ENCODE data around the gene CXCL17. TPM values are rescaled to one million over a fixed set of nuclear protein-coding genes. Genes with fewer than 3 reads are reported as not detected.

The CXCL17 gene
- total RNA-seq, 2 donors from 2014 or later, result not detected

DNA sequence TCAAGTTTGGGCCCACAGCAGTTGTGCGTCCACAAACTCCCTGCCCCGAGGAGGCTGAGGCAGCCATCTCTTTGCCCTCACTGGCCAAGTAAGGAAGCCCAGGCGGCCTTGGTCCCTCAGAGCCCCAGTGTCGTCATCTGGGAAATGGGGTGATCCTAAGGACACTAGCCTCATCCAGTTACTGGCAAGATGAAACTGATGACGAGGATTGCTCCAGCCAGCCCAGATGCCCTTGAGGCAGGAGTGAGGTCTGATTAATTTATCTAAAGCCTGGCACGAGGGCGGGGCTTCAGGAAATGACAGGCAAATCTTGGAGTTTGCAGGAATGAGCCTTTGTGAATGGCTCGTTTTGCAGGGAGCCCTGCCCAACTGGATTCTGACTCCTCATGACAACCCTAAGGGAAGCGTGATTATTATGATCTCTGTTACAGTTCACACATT is 21.1 kb downstream of the CXCL17 start:
- TF ChIP-seq, protein P1, sequence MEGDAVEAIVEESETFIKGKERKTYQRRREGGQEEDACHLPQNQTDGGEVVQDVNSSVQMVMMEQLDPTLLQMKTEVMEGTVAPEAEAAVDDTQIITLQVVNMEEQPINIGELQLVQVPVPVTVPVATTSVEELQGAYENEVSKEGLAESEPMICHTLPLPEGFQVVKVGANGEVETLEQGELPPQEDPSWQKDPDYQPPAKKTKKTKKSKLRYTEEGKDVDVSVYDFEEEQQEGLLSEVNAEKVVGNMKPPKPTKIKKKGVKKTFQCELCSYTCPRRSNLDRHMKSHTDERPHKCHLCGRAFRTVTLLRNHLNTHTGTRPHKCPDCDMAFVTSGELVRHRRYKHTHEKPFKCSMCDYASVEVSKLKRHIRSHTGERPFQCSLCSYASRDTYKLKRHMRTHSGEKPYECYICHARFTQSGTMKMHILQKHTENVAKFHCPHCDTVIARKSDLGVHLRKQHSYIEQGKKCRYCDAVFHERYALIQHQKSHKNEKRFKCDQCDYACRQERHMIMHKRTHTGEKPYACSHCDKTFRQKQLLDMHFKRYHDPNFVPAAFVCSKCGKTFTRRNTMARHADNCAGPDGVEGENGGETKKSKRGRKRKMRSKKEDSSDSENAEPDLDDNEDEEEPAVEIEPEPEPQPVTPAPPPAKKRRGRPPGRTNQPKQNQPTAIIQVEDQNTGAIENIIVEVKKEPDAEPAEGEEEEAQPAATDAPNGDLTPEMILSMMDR (IDR thresholded peaks at IDR 0.05), result no peak
- Histone ChIP-seq H3K27me3 (no peaks in the 10 kb centered on the region), H3K27ac (peak overlapping the region; percentile 71 to 77)

DNA sequence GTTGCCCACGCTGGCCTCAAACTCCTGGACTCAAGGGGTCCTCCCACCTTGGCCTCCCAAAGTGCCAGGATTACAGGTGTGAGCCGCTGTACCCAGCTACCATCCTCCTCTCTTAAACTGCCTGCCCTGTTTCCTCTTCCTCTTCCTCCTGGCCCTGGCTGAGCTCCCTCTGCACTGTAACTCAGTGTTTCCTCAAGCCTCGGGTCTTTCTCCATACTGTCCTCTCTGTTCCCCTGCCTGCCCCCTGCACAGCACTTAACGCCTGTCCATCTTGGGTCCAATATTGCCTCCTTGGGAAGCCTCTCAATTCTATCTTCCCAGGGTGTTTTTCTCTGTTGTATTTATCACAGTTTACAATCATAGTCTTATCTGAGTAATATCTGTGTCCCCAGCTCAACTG is 21.6 kb downstream of the CXCL17 start:
- peaks cover 0 to 49% of the 10 kb centered on the region in 2 donors for H3K4me1 ChIP-seq
- no peaks in the 10 kb centered on the region for H3K9me3 ChIP-seq
- no peak for DNase-seq (ENCODE audit: low spot score)
- no peak overlapping the region for H3K4me3 ChIP-seq
- TF ChIP-seq, protein P1 (IDR thresholded peaks at IDR 0.05), result no peak
- H3K36me3 ChIP-seq, result no peaks in the 10 kb centered on the region
- H3K27ac ChIP-seq, result peak overlapping the region; percentile 16 to 77
- no peaks in the 10 kb centered on the region for H3K27me3 ChIP-seq

More for the DNA sequence above, 21.1 kb downstream of the CXCL17 start:
- H3K4me3 ChIP-seq, result peak overlapping the region in 1 of 2 donors; percentile 61
- no peaks in the 10 kb centered on the region for H3K9me3 ChIP-seq
- DNase-seq (ENCODE audit: low spot score), result no peak
- H3K36me3 ChIP-seq, result no peaks in the 10 kb centered on the region
- peaks cover 0 to 53% of the 10 kb centered on the region in 2 donors for H3K4me1 ChIP-seq

DNA sequence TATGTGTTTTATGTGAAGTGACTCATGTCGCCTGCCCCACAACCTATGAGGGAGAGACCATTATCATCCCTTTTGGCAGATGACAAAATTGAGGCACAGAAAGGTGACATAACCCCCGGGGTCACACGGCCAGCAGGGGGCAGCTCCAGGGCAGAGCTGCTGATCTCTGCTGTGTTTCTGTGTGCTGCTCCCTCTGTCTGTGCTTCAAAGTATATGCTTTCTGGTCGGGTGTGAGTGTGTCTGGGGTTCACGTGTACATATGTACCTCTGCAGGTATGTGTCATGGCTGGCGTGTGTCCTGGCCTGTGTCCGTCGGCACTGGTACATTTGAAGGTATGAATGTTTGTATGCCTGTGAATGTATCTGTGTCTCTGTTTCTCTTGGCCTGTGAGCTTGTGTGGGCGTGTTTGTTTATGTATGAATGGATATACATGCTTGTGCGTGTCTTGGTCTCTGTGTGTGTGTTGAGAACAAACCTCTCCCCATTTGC is 22.6 kb downstream of the CXCL17 start:
- no peak for DNase-seq (ENCODE audit: low spot score)
- Histone ChIP-seq H3K27me3 (no peaks in the 10 kb centered on the region), H3K9me3 (no peaks in the 10 kb centered on the region), H3K36me3 (no peaks in the 10 kb centered on the region), H3K27ac (no peak overlapping the region), H3K4me1 (peaks cover 0 to 49% of the 10 kb centered on the region in 2 donors), H3K4me3 (no peak overlapping the region)
- TF ChIP-seq, protein P1 (IDR thresholded peaks at IDR 0.05), result peak in 1 of 2 donors; percentile 58

DNA sequence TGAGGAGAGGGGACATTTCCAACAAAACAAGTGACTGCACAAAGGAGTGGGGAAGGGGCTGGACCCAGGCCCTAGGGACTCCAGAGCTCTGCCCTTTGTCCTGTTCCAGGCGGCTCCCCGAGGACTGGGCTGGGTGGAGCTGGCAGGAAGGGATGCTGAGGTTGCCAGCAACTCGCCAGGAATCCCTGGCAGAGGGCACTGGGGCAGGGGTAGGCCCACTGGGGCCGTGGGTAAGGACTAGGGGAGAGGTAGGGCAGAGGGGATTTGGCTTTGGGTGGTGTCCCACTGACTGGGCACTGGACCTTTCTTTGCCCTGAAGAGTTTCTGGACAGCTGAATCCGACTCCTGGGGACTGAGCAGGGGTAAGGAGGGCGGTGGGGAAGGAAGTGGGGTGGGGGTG is 23.4 kb downstream of the CXCL17 start:
- Histone ChIP-seq H3K4me1 (peaks cover 0 to 45% of the 10 kb centered on the region in 2 donors), H3K36me3 (no peaks in the 10 kb centered on the region), H3K9me3 (no peaks in the 10 kb centered on the region), H3K27me3 (no peaks in the 10 kb centered on the region), H3K4me3 (peak overlapping the region; percentile 2 to 10), H3K27ac (peak overlapping the region in 1 of 2 donors; percentile 35)
- TF ChIP-seq, protein P1 (IDR thresholded peaks at IDR 0.05), result no peak
- no peak for DNase-seq (ENCODE audit: low spot score)

DNA sequence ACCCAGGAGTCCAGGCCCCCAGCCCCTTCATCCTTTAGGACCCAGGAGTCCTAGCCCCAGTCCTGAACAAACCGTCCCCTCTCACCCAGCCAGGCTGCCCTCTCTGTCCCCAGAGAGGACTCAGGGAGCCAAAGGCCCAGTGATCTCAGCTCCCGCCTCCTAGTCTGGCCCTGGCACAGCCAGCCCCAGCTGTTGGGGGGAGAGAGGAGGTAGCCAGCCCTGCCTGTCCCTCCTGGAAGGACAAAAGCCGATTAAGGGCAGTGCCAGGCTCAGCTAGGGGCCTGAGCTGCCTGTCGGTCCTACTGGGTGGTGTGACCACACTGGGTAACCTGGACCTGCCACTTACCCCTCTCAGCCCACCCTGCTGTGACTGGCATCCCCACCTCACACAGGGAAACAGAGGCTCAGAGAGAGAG is 30.1 kb downstream of the CXCL17 start:
- no peak for DNase-seq (ENCODE audit: low spot score)
- Histone ChIP-seq H3K4me1 (peaks cover 0 to 18% of the 10 kb centered on the region in 2 donors), H3K27ac (no peak overlapping the region), H3K4me3 (no peak overlapping the region), H3K9me3 (no peaks in the 10 kb centered on the region), H3K36me3 (no peaks in the 10 kb centered on the region), H3K27me3 (no peaks in the 10 kb centered on the region)
- TF ChIP-seq, protein P1 (IDR thresholded peaks at IDR 0.05), result no peak

DNA sequence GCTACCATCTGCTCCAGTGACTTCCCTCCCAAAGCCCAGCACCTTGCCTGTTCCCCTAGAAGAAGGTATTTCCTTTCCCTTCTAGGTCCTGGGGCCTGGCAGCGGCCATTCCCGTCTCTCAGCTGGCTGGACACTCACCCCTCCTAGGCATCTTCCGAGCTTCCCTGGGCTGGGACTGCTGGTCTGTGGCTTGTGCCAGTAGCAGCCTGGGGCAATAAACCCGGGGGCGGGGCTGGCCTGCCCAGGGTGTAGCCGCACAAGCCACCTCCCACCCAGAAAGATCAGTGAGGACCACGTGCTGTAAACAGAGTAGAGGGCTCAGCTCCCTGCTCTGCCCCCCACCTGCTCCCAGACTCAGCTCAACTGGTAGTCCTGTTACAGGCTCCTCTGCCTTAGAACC is 30.5 kb downstream of the CXCL17 start:
- TF ChIP-seq, protein P1 (IDR thresholded peaks at IDR 0.05), result no peak
- Histone ChIP-seq H3K9me3 (no peaks in the 10 kb centered on the region), H3K4me3 (no peak overlapping the region), H3K27ac (no peak overlapping the region), H3K36me3 (no peaks in the 10 kb centered on the region), H3K27me3 (no peaks in the 10 kb centered on the region), H3K4me1 (peaks cover 0 to 18% of the 10 kb centered on the region in 2 donors)
- no peak for DNase-seq (ENCODE audit: low spot score)
